ENCODE results near the gene RBP4. TPM values are rescaled to one million over a fixed set of nuclear protein-coding genes. Genes with fewer than 3 reads are reported as not detected.

Gene RBP4
- total and polyA plus RNA-seq, 12 donors, result 0.66 to 224 (median 10.2) TPM; not detected in 1

DNA sequence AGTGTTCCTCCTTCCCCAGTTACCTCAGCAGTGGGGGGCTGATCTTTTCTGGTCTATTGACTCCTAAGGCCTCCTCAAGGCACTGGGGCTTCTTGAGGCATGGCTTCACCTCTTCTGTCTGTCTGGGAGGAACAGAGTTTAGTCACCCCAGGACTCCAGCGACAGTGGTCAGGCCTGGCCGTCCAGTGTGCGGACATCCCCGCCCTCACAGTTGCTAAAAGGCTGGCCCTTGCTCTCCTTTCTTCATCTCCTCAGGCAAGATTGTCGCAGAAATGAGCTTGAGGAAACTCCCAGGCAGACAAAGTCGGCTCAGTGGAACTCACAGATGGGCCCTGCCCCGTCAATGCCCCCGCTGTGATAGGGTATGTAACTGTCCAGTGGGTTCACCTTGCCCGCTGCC is 41.5 kb downstream of the RBP4 start:
- intact Hi-C loops (cut with DNase I), result loop anchor here in 1 of 2 donors (10.0 kb wide), 1 partner anchor 115 kb away; no protein-coding TSS in a partner anchor
- DNase-seq, result no peak
- H3K9me3 ChIP-seq (replicated peaks in 1 of 3), result no peaks in the 10 kb centered on the region
- H3K27me3 ChIP-seq, result no peaks in the 10 kb centered on the region
- TF ChIP-seq, protein P1, sequence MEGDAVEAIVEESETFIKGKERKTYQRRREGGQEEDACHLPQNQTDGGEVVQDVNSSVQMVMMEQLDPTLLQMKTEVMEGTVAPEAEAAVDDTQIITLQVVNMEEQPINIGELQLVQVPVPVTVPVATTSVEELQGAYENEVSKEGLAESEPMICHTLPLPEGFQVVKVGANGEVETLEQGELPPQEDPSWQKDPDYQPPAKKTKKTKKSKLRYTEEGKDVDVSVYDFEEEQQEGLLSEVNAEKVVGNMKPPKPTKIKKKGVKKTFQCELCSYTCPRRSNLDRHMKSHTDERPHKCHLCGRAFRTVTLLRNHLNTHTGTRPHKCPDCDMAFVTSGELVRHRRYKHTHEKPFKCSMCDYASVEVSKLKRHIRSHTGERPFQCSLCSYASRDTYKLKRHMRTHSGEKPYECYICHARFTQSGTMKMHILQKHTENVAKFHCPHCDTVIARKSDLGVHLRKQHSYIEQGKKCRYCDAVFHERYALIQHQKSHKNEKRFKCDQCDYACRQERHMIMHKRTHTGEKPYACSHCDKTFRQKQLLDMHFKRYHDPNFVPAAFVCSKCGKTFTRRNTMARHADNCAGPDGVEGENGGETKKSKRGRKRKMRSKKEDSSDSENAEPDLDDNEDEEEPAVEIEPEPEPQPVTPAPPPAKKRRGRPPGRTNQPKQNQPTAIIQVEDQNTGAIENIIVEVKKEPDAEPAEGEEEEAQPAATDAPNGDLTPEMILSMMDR (IDR thresholded peaks at IDR 0.05), result no peak
- no peak for TF ChIP-seq POLR2A (IDR thresholded peaks at IDR 0.05)
- no peaks in the 10 kb centered on the region for H3K36me3 ChIP-seq (replicated peaks in 1 of 2)
- no peaks in the 10 kb centered on the region for H3K4me1 ChIP-seq (replicated peaks in 1 of 2)
- WGBS, 4 donors, result 93 to 97% (median 93%) methylated on average over 5 to 9 of the region's 9 CpGs
- no peak overlapping the region for H3K4me3 ChIP-seq
- H3K27ac ChIP-seq, result no peak overlapping the region

DNA sequence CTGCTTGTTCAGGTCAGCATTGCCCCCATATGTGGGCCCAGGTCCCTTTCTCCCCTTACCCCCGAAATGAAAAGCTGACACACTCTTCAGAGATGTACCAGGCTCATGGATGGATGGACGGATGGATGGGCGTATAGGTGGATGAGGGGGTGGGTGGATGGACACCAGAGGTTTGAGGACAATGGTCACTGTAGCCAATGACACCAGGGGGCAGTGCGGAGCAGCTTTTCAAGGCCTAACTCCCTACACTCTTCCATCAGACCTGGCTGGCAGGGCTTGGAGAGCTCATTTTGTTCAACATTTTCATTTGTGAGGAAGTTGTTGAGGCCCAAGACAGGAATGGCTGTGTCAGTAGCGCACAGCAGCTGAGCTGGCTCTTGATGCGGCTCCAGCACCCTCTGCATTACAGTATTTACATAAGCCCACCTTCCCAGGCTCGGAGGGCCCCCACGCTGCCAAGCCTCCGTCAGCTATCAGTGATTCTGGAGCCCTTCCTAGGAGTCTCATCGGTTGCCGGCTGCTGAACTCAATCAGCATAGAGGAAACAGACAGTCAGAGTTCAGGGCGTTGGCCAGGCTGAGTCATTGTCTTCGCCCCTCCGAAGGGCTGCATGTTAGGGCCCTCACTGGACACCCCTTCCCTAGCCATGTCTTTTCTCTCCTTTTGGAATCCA is 46.1 kb downstream of the RBP4 start:
- 43 to 49% (median 45%) methylated on average over 9 to 14 of the region's 14 CpGs for WGBS, 4 donors
- peak; percentile 71 to 89 (median 81) for DNase-seq
- H3K9me3 ChIP-seq (replicated peaks in 1 of 3), result no peaks in the 10 kb centered on the region
- H3K27ac ChIP-seq, result peak overlapping the region in 1 of 5 donors; percentile 45
- intact Hi-C loops (cut with DNase I), result loop anchor here in 1 of 2 donors (10.0 kb wide), 1 partner anchor 120 kb away; no protein-coding TSS in a partner anchor
- TF ChIP-seq, protein P1 (IDR thresholded peaks at IDR 0.05), result peak; percentile 60 to 76 (median 68)
- TF ChIP-seq POLR2A (IDR thresholded peaks at IDR 0.05), result no peak
- H3K27me3 ChIP-seq, result no peaks in the 10 kb centered on the region
- no peaks in the 10 kb centered on the region for H3K4me1 ChIP-seq (replicated peaks in 1 of 2)
- H3K36me3 ChIP-seq (replicated peaks in 1 of 2), result no peaks in the 10 kb centered on the region
- no peak overlapping the region for H3K4me3 ChIP-seq

DNA sequence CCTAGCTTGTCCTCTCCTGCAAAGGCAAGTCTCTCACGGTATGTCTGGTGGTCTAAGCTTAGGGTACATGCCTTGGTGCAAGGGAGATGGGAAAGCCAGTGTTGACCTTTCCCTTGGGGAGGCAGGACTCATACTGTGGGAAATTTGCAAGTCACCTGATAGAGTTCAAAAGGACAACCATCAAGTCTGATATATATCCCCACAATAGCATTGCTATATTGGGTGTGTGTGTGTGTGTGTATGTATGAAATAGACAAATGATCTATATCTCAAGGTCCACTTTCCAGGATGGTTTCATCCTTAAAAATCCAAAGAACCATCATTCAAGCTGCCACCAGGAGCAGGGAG is 46.7 kb downstream of the RBP4 start:
- Histone ChIP-seq H3K36me3 (replicated peaks in 1 of 2) (no peaks in the 10 kb centered on the region), H3K27ac (no peak overlapping the region), H3K4me3 (no peak overlapping the region), H3K9me3 (replicated peaks in 1 of 3) (no peaks in the 10 kb centered on the region), H3K4me1 (replicated peaks in 1 of 2) (no peaks in the 10 kb centered on the region), H3K27me3 (no peaks in the 10 kb centered on the region)
- TF ChIP-seq, protein P1 (IDR thresholded peaks at IDR 0.05), result no peak
- TF ChIP-seq POLR2A (IDR thresholded peaks at IDR 0.05), result no peak
- DNase-seq, result no peak
- WGBS, 4 donors, result 60 to 85% (median 79%) methylated on average over 1 of the region's 1 CpG
- intact Hi-C loops (cut with DNase I), result loop anchor here in 1 of 2 donors (10.0 kb wide), 1 partner anchor 121 kb away; no protein-coding TSS in a partner anchor

DNA sequence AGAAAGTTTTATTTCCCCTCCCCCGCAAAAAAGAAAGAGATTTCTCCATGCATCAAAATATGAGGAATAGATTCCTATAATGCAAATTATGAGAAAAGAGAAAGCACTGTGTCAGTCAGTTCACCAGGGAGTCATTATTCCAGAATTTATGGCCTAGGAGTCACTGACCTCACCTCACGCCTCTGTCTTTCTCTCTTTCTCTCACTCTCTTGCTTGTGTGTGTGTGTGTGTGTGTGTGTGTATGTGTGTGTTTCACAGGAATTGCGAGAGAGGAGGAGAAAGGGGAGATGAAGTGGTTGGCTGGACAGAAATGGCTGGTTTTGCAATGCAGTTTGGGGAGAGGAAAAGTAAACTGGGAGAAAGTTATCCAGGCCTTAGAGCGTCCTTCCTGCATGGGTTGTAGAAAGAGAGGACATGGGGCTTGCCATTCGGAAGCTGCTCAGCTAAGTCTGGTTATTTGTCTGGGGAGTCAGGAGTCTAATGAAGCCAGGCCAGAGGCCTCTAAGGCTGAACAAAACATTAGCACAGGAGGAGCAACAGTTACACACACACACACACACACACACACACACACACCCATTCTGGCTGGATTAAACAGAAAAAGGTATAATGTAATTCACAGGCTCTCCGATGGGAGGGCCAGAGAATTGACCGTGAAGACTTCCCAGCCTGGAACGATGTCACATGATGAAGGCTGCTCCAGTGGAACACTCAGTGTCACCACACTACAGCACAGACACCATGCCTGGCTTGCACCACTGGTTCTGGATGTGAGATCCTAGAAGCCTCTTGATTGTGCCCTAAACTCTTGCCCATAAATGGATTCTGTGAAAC is 47.3 kb downstream of the RBP4 start:
- Histone ChIP-seq H3K27me3 (no peaks in the 10 kb centered on the region), H3K4me3 (no peak overlapping the region), H3K9me3 (replicated peaks in 1 of 3) (no peaks in the 10 kb centered on the region), H3K36me3 (replicated peaks in 1 of 2) (no peaks in the 10 kb centered on the region), H3K27ac (no peak overlapping the region), H3K4me1 (replicated peaks in 1 of 2) (no peaks in the 10 kb centered on the region)
- TF ChIP-seq, protein P1 (IDR thresholded peaks at IDR 0.05), result no peak
- no peak for TF ChIP-seq POLR2A (IDR thresholded peaks at IDR 0.05)
- no peak for DNase-seq
- intact Hi-C loops (cut with DNase I), result loop anchor here (2.0 to 10.0 kb wide), 2 partner anchors 121 to 125 kb away; no protein-coding TSS in a partner anchor
- 69 to 79% (median 73%) methylated on average over 8 of the region's 8 CpGs for WGBS, 4 donors

All from adrenal gland (tissue), 12 donors.